H9 (cell line): Measurements from ENCODE around the gene NCAM2. TPM values are rescaled to one million over a fixed set of nuclear protein-coding genes. Genes with fewer than 3 reads are reported as not detected.

Experiments
- DNase-seq: peaks from one replicate; pipeline ENCODE4 v3.0.0-alpha.2; 2017
- H2AFZ ChIP-seq: one replicate; pipeline ENCODE4 v1.6.1; 2013; ENCODE audit warnings: mild to moderate bottlenecking, low read length, control low read depth, moderate library complexity
- H2AK5ac ChIP-seq: 2 replicates; pipeline ENCODE4 v1.6.1; 2013; ENCODE audit warnings: low read length, control low read depth, mixed read lengths; ENCODE audit not compliant: insufficient read length
- H2BK120ac ChIP-seq: one replicate; pipeline ENCODE4 v1.6.1; 2013; ENCODE audit warnings: low read depth, mild to moderate bottlenecking, low read length, control low read depth, inconsistent platforms; ENCODE audit not compliant: poor library complexity, severe bottlenecking
- H2BK12ac ChIP-seq: 2 replicates; pipeline ENCODE4 v1.6.1; 2013; ENCODE audit warnings: low read length, control low read depth, mixed read lengths, low read depth; ENCODE audit not compliant: insufficient read length
- H2BK15ac ChIP-seq: 2 replicates; pipeline ENCODE4 v1.6.1; 2013; ENCODE audit warnings: low read depth, low read length, control low read depth
- H2BK20ac ChIP-seq: one replicate; pipeline ENCODE4 v1.6.1; 2013; ENCODE audit warnings: low read depth, mild to moderate bottlenecking, low read length, control low read depth, inconsistent platforms; ENCODE audit not compliant: poor library complexity, severe bottlenecking
- H2BK5ac ChIP-seq: 2 replicates; pipeline ENCODE4 v1.6.1; 2013; ENCODE audit warnings: low read length, control low read depth, mixed read lengths; ENCODE audit not compliant: insufficient read length
- H3K14ac ChIP-seq: 2 replicates; pipeline ENCODE4 v1.6.1; 2013; ENCODE audit warnings: low read length, control low read depth; ENCODE audit not compliant: insufficient read depth
- H3K18ac ChIP-seq: 2 replicates; pipeline ENCODE4 v1.6.1; 2013; ENCODE audit warnings: low read depth, mild to moderate bottlenecking, mixed read lengths, low read length, control low read depth; ENCODE audit not compliant: insufficient read length
- H3K23ac ChIP-seq: 2 replicates; pipeline ENCODE4 v1.6.1; 2013; ENCODE audit warnings: low read length, control low read depth, mixed read lengths, low read depth; ENCODE audit not compliant: insufficient read length
- H3K23me2 ChIP-seq: 2 replicates; pipeline ENCODE4 v1.6.1; 2013; ENCODE audit warnings: low read depth, mild to moderate bottlenecking, mixed read lengths, low read length, control low read depth; ENCODE audit not compliant: insufficient read length, poor library complexity, severe bottlenecking
- H3K27ac ChIP-seq: 2 replicates; pipeline ENCODE4 v1.5.1; 2013; ENCODE audit warnings: low read length, control low read depth, mixed read lengths, low read depth; ENCODE audit not compliant: insufficient read length
- H3K27me3 ChIP-seq: 2 replicates; pipeline ENCODE4 v1.6.1; 2013; ENCODE audit warnings: low read length, control low read depth, inconsistent platforms; ENCODE audit not compliant: insufficient read depth
- H3K4ac ChIP-seq: 2 replicates; pipeline ENCODE4 v1.6.1; 2013; ENCODE audit warnings: low read depth, mild to moderate bottlenecking, control low read depth, inconsistent platforms, low read length, moderate library complexity
- H3K4me1 ChIP-seq: 2 replicates; pipeline ENCODE4 v1.6.1; 2013; ENCODE audit warnings: low read length, control low read depth, inconsistent platforms; ENCODE audit not compliant: insufficient read depth
- H3K4me2 ChIP-seq: 2 replicates; pipeline ENCODE4 v1.6.1; 2013; ENCODE audit warnings: low read length, control low read depth, mixed read lengths; ENCODE audit not compliant: insufficient read length, insufficient read depth
- H3K56ac ChIP-seq: 2 replicates; pipeline ENCODE4 v1.6.1; 2013; ENCODE audit warnings: low read depth, mild to moderate bottlenecking, mixed read lengths, low read length, control low read depth; ENCODE audit not compliant: insufficient read length
- H3K79me1 ChIP-seq: 2 replicates; pipeline ENCODE4 v1.6.1; 2013; ENCODE audit warnings: low read depth, mild to moderate bottlenecking, moderate library complexity, low read length, control low read depth, inconsistent platforms; ENCODE audit not compliant: insufficient read depth, poor library complexity, severe bottlenecking
- H3K79me2 ChIP-seq: 2 replicates; pipeline ENCODE4 v1.6.1; 2013; ENCODE audit warnings: low read length, control low read depth, inconsistent platforms; ENCODE audit not compliant: insufficient read depth
- H3K9ac ChIP-seq: 2 replicates; pipeline ENCODE4 v1.6.1; 2013; ENCODE audit warnings: low read length, control low read depth, mixed read lengths; ENCODE audit not compliant: insufficient read length; ENCODE audit errors: extremely low read depth
- H3K9me3 ChIP-seq: one replicate; pipeline ENCODE4 v1.6.1; 2013; ENCODE audit warnings: low read depth, low read length, inconsistent platforms; ENCODE audit not compliant: control insufficient read depth
- H3T11ph ChIP-seq: one replicate; pipeline ENCODE4 v1.6.1; 2013; ENCODE audit warnings: mild to moderate bottlenecking, low read length, control low read depth, inconsistent platforms
- H4K20me1 ChIP-seq: one replicate; pipeline ENCODE4 v1.6.1; 2013; ENCODE audit not compliant: control insufficient read depth, insufficient read length, insufficient read depth
- H4K5ac ChIP-seq: 2 replicates; pipeline ENCODE4 v1.6.1; 2013; ENCODE audit warnings: low read depth, mild to moderate bottlenecking, mixed read lengths, low read length, control low read depth; ENCODE audit not compliant: insufficient read length
- H4K8ac ChIP-seq: replicated peaks from 2 replicates; pipeline ENCODE4 v1.6.1; 2013; ENCODE audit warnings: low read length, control low read depth, mixed read lengths, low read depth; ENCODE audit not compliant: insufficient read length
- H4K91ac ChIP-seq: 2 replicates; pipeline ENCODE4 v1.6.1; 2013; ENCODE audit warnings: low read depth, mild to moderate bottlenecking, moderate library complexity, mixed read lengths, low read length, control low read depth; ENCODE audit not compliant: insufficient read length
- H3K27ac Mint-ChIP-seq, 3 experiments: 2 replicates in 2 of 3; 3 replicates in 1 of 3; pipeline ENCODE4 v1.8.0; 2020 to 2021; ENCODE audit warnings: mixed read lengths in 3 of 3, mild to moderate bottlenecking in 1 of 3, moderate library complexity in 1 of 3
- H3K27me3 Mint-ChIP-seq: 2 replicates; pipeline ENCODE4 v1.8.0; 2021; ENCODE audit warnings: low read depth, mild to moderate bottlenecking, moderate library complexity, mixed read lengths
- H3K36me3 Mint-ChIP-seq, 3 experiments: 2 replicates in 2 of 3; 3 replicates in 1 of 3; pipeline ENCODE4 v1.8.0; 2020 to 2021; ENCODE audit warnings: low read depth in 3 of 3, mixed read lengths in 3 of 3; ENCODE audit not compliant: insufficient read depth in 1 of 3
- H3K4me1 Mint-ChIP-seq, 2 experiments: 2 replicates each; pipeline ENCODE4 v1.8.0; 2020; ENCODE audit warnings: mixed read lengths in 2 of 2
- H3K4me3 Mint-ChIP-seq, 2 experiments: 2 replicates in 1 of 2; 3 replicates in 1 of 2; pipeline ENCODE4 v1.8.0; 2020 to 2021; ENCODE audit warnings: mild to moderate bottlenecking in 2 of 2, mixed read lengths in 2 of 2, moderate library complexity in 1 of 2
- H3K9me3 Mint-ChIP-seq, 2 experiments: 2 replicates in 1 of 2; 3 replicates in 1 of 2; pipeline ENCODE4 v1.8.0; 2020; ENCODE audit warnings: mild to moderate bottlenecking in 2 of 2, mixed read lengths in 2 of 2, moderate library complexity in 1 of 2
- CTCF ChIP-seq: fragments of 200-600 bp; sonication (generic); conservative IDR thresholded peaks from 3 replicates; pipeline ENCODE4 v1.8.0; 2021; ENCODE audit warnings: antibody characterized with exemption, mild to moderate bottlenecking
- WGBS: extraction: QIAGEN DNeasy Blood & Tissue Kit; methylation state at CpG from one replicate; pipeline ENCODE4 v1.1.7; 2013; ENCODE audit warnings: missing lambda C conversion rate, low lambda C conversion rate, mixed read lengths; ENCODE audit not compliant: insufficient read length; ENCODE audit errors: extremely low coverage; 5-methylcytosine and 5-hydroxymethylcytosine counted together
- total RNA-seq: library from RNA; stranded (reverse); gene quantifications from 2 replicates; pipeline ENCODE4 v1.2.1, GENCODE V29; 2021

NCAM2 gene
- total RNA-seq, 1 experiment from 2014 or later = 2.2 TPM

DNA sequence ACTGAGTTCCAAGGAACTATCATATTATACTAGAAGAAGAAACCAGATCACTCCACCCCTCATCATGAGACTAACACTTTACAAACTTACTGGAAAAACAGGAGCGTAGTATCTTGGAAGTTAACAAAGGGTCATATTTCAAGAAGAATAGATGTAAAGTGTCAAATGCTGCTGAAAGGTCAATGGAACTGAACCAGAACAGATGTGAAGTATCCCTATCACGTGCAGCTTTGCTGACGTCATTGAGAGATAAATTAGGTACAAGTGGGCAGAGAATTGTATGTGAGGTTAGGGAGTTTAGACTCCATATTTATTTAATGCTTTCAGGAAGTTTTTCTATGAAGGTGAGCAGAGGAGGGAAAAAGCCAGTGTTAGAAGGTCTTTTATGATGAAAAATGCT is 483.0 kb downstream of the NCAM2 start:
- TF ChIP-seq CTCF = no peak
- WGBS = no CpG with 5 or more reads among the region's 3 CpGs

More for the DNA sequence above, 483.0 kb downstream of the NCAM2 start:
- no peaks in the 10 kb centered on the region for H3K27me3 Mint-ChIP-seq
- H3K23me2 ChIP-seq = no peaks in the 10 kb centered on the region
- no peak overlapping the region for H3K4me2 ChIP-seq
- H2AFZ ChIP-seq = no peak overlapping the region
- H3K79me1 ChIP-seq = no peaks in the 10 kb centered on the region
- H3K9me3 ChIP-seq = no peaks in the 10 kb centered on the region
- H2BK12ac ChIP-seq = no peak overlapping the region
- H3K23ac ChIP-seq = no peak overlapping the region
- no peak overlapping the region for H4K91ac ChIP-seq
- H3K27ac ChIP-seq = no peak overlapping the region
- H2BK20ac ChIP-seq = no peak overlapping the region
- H3K9me3 Mint-ChIP-seq = peaks cover 0 to 2% of the 10 kb centered on the region in 2 experiments; a peak in 1 of 5 replicates
- no peaks in the 10 kb centered on the region for H3K27me3 ChIP-seq
- no peaks in the 10 kb centered on the region for H3K79me2 ChIP-seq
- no peak overlapping the region for H3K27ac Mint-ChIP-seq
- H3K18ac ChIP-seq = no peak overlapping the region
- no peaks in the 10 kb centered on the region; a peak in 1 of 7 replicates for H3K36me3 Mint-ChIP-seq
- no peak overlapping the region for H3T11ph ChIP-seq
- no peak overlapping the region for H2BK120ac ChIP-seq
- no peaks in the 10 kb centered on the region for H3K4me1 ChIP-seq
- H3K9ac ChIP-seq = no peak overlapping the region
- H3K14ac ChIP-seq = no peak overlapping the region
- no peak for DNase-seq
- no peak overlapping the region for H4K8ac ChIP-seq
- no peak overlapping the region for H2BK5ac ChIP-seq
- H3K56ac ChIP-seq = no peak overlapping the region
- no peak overlapping the region for H3K4me3 Mint-ChIP-seq
- H2AK5ac ChIP-seq = no peak overlapping the region
- H2BK15ac ChIP-seq = no peak overlapping the region
- no peak overlapping the region for H4K5ac ChIP-seq
- H3K4me1 Mint-ChIP-seq = no peaks in the 10 kb centered on the region
- H3K4ac ChIP-seq = no peak overlapping the region
- H4K20me1 ChIP-seq = no peaks in the 10 kb centered on the region
